ENCODE measurements around the gene IFNA8.

GRCh38 chr9:21399956-21400355 lies 9.0 kb upstream of the IFNA8 start:
- TF ChIP-seq CTCF (conservative IDR thresholded peaks at IDR 0.05; ENCODE audit: low read length): no peak
- no peak for TF ChIP-seq EZH2phosphoT487 (IDR thresholded peaks at IDR 0.05; ENCODE audit: borderline replicate concordance, low read depth, low read length)
